ENCODE measurements around the gene CX3CL1.
"Not testable (repeated sequence)": the region's sequence is repeated elsewhere in the genome, so short reads cannot be mapped to it uniquely, and the experiment has no call there.

CX3CL1 gene

GRCh38 chr16:57364143-57364542, 8.1 kb upstream of the CX3CL1 start:
- no peak for TF ChIP-seq CTCF (IDR thresholded peaks at IDR 0.05; ENCODE audit: insufficient read depth, low read depth, low read length, missing control alignments)
- no peak overlapping the region for H3K4me3 ChIP-seq (ENCODE audit: low read depth, low read length)
- no peak for DNase-seq (ENCODE audit: low read depth)

GRCh38 chr16:57366544-57367040, 5.7 kb upstream of the CX3CL1 start:
- DNase-seq (ENCODE audit: low read depth) = peak; percentile 45
- TF ChIP-seq CTCF (IDR thresholded peaks at IDR 0.05; ENCODE audit: insufficient read depth, low read depth, low read length, missing control alignments) = no peak
- no peak overlapping the region for H3K4me3 ChIP-seq (ENCODE audit: low read depth, low read length)

GRCh38 chr16:57367116-57367752, 5.1 kb upstream of the CX3CL1 start:
- no peak for DNase-seq (ENCODE audit: low read depth)
- no peak overlapping the region for H3K4me3 ChIP-seq (ENCODE audit: low read depth, low read length)
- no peak for TF ChIP-seq CTCF (IDR thresholded peaks at IDR 0.05; ENCODE audit: insufficient read depth, low read depth, low read length, missing control alignments)

- no peak overlapping the region for H3K4me3 ChIP-seq (ENCODE audit: low read depth, low read length)
- no peak for DNase-seq (ENCODE audit: low read depth)
- no peak for TF ChIP-seq CTCF (IDR thresholded peaks at IDR 0.05; ENCODE audit: insufficient read depth, low read depth, low read length, missing control alignments)
Measured at GRCh38 chr16:57371494-57372371, 557 bp upstream of the CX3CL1 start.

- no peak for TF ChIP-seq CTCF (IDR thresholded peaks at IDR 0.05; ENCODE audit: insufficient read depth, low read depth, low read length, missing control alignments)
- no peak for DNase-seq (ENCODE audit: low read depth)
- no peak overlapping the region for H3K4me3 ChIP-seq (ENCODE audit: low read depth, low read length)
Measured at GRCh38 chr16:57373117-57373947, 1.0 kb downstream of the CX3CL1 start.

- no peak overlapping the region for H3K4me3 ChIP-seq (ENCODE audit: low read depth, low read length)
- no peak for DNase-seq (ENCODE audit: low read depth)
- no peak for TF ChIP-seq CTCF (IDR thresholded peaks at IDR 0.05; ENCODE audit: insufficient read depth, low read depth, low read length, missing control alignments)
Measured at GRCh38 chr16:57374067-57374534, 1.8 kb downstream of the CX3CL1 start.

- not testable (repeated sequence) for H3K4me3 ChIP-seq (ENCODE audit: low read depth, low read length)
Measured at GRCh38 chr16:57374925-57375465, 2.7 kb downstream of the CX3CL1 start.

More at GRCh38 chr16:57374925-57375465, 2.7 kb downstream of the CX3CL1 start:
- not testable (repeated sequence) for DNase-seq (ENCODE audit: low read depth)
